CD1c-positive myeloid dendritic cell (primary cell): ENCODE measurements around the gene SP2.
A peak's percentile ranks its signal among the peaks of the same experiment; 100 is the strongest.
"Not testable (repeated sequence)": the region's sequence is repeated elsewhere in the genome, so short reads cannot be mapped to it uniquely, and the experiment has no call there.

Source experiments
- DNase-seq: peaks from one replicate; pipeline ENCODE4 v3.0.0-alpha.2; 2016; ENCODE audit errors: extremely low spot score

Gene SP2

GRCh38 chr17:47918991-47919390, 23.0 kb downstream of the SP2 start:
- DNase-seq: no peak

GRCh38 chr17:47919889-47920288, 23.9 kb downstream of the SP2 start:
- not testable (repeated sequence) for DNase-seq

GRCh38 chr17:47924785-47925677, 29.0 kb downstream of the SP2 start:
- DNase-seq: no peak

- DNase-seq: no peak
Observed at GRCh38 chr17:47925678-47925988, 29.6 kb downstream of the SP2 start.

- no peak for DNase-seq
Observed at GRCh38 chr17:47927821-47928400, 31.9 kb downstream of the SP2 start.

GRCh38 chr17:47928415-47928814, 32.4 kb downstream of the SP2 start:
- no peak for DNase-seq

GRCh38 chr17:47929218-47930000, 33.4 kb downstream of the SP2 start:
- no peak for DNase-seq

GRCh38 chr17:47931848-47932247, 35.8 kb downstream of the SP2 start:
- DNase-seq: no peak

- DNase-seq: no peak
Observed at GRCh38 chr17:47934856-47935255, 38.8 kb downstream of the SP2 start.

- DNase-seq: not testable (repeated sequence)
Observed at GRCh38 chr17:47935468-47935867, 39.4 kb downstream of the SP2 start.

- no peak for DNase-seq
Observed at GRCh38 chr17:47935961-47936360, 39.9 kb downstream of the SP2 start.

- no peak for DNase-seq
Observed at GRCh38 chr17:47937941-47938340, 41.9 kb downstream of the SP2 start.

GRCh38 chr17:47941246-47942095, 45.4 kb downstream of the SP2 start, which contains the start of gene PNPO:
Gene PNPO, plus strand, starts transcription at chr17:47941571. Its CDS starts 105 bp downstream, at chr17:47941676.
- DNase-seq: peak; percentile 99

GRCh38 chr17:47942096-47942510, 46.1 kb downstream of the SP2 start:
- no peak for DNase-seq

GRCh38 chr17:47942568-47942967, 46.5 kb downstream of the SP2 start:
- no peak for DNase-seq

GRCh38 chr17:47945080-47945479, 49.0 kb downstream of the SP2 start:
- peak; percentile 74 for DNase-seq

GRCh38 chr17:47945529-47946508, 49.8 kb downstream of the SP2 start:
- DNase-seq: peak; percentile 76

- DNase-seq: no peak
Observed at GRCh38 chr17:47946516-47946915, 50.5 kb downstream of the SP2 start.

- DNase-seq: peak; percentile 66
Observed at GRCh38 chr17:47946929-47947397, 50.9 kb downstream of the SP2 start.

- DNase-seq: no peak
Observed at GRCh38 chr17:47948706-47949196, 52.7 kb downstream of the SP2 start.
